IPS-NIHi11 (cell line): ENCODE data around the gene TYW1B.
"Not testable (repeated sequence)": the region's sequence is repeated elsewhere in the genome, so short reads cannot be mapped to it uniquely, and the experiment has no call there.

ENCODE experiments used
- DNase-seq: peaks from one replicate; pipeline ENCODE4 v3.0.0; 2012; ENCODE audit warnings: mixed read lengths, low spot score

The TYW1B gene

DNA sequence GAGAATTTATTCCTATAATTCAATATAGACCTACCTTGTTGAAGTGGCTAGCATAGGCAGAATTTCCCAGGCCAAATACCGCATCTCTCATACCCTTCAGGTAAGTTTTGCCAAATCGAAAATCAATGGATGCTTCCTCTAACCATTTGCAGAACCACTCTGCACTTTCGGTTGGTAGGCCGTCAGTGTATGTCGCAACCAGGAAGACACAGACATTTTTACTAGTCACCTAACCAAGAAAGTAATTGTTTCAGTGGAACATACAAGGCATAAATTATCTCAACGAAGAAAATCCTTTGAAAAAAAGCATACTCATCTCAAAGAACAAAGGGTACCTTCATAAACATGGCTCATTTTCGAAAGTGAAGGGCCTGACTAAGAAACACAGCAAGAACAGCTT is 17.6 kb downstream of the TYW1B start:
- DNase-seq: not testable (repeated sequence)

DNA sequence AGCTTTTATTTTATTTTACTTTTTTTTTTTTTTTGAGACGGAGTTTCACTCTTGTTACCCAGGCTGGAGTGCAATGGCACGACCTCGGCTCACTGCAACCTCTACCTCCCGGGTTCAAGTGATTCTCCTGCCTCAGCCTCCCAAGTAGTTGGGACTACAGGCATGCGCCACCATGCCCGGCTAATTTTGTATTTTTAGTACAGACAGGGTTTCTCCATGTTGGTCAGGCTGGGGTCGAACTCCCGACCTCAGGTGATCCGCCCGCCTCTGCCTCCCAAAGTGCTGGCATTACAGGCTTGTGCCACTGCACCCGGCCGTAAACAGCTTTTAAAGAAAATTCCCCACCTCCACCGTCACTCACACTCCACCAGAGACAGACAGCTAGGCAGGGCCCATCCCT is 19.5 kb downstream of the TYW1B start:
- not testable (repeated sequence) for DNase-seq

DNA sequence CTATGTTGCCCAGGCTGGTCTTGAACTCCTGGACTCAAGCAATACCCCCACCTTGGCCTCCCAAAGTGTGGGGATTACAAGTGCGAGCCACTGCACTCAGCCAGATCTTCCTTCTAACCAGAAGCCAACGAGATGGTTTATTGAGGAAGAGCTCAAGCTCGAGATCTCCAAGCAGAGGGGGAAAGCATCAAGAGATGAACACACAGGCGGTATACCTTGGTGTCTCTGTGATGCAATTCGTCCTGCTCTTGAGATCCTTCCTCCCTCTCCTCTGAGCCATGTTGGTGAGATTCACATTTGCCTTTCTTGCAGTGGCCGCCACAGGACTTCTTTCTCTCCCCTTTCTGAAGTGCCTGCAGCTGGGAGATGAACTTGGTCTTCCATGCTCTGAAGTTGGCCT is 21.1 kb downstream of the TYW1B start:
- not testable (repeated sequence) for DNase-seq

DNA sequence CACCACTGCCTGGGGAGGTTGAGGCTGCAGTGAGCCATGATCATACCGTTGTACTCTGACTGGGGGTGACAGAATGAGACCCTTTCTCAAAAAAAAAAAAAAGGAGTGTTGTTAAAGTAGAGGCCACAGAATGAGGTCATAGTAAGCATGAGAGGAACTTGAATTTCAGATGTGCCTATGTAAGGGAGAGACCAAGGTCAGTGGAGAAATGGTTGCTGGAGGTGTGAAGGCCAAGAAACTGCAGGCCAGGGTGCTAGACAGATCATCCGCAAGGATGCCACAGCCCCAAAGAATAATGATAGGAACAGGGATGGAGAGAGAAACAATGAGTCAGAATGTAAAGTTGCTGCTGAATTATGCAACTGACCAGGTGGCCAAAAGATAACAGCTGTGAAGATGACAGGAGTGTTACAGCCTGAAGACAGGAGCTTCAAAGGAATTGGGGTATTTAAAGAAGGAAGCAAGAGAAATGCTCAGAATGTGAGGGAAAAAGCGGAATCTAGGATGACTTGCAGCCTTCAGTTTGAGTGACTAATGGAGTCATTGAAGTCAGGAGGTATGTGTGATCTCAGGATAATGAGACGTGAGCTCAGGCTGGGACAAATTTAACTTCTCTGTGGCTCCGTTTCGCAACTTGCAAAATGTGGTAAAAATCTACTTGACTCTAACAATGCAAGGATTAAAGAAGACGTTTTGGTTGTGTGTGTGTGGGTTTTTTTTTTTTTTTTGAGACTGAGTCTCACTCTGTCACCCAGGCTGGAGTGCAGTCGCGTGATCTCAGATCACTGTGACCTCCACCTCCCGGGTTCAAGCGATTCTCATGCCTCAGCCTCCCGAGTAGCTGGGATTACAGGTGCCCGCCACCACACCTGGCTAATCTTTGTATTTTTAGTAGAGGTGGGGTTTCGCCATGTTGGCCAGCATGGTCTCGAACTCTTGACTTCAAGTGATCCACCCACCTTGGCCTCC is 22.2 kb downstream of the TYW1B start:
- no peak for DNase-seq

DNA sequence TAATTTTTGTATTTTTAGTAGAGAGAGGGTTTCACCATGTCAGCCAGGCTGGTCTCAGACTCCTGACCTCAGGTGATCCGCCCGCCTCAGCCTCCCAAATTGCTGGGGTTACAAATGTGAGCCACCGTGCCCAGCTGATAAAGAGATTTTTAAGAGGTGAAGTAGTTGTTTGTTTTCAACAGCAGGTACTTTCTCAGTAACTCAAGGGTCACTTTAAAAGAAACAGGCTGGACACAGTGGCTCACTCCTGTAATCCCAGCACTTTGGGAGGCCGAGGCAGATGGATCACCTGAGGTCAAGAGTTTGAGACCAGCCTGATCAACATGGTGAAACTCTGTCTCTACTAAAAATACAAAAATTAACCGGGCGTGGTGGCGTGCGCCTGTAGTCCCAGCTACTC is 24.2 kb downstream of the TYW1B start:
- not testable (repeated sequence) for DNase-seq

DNA sequence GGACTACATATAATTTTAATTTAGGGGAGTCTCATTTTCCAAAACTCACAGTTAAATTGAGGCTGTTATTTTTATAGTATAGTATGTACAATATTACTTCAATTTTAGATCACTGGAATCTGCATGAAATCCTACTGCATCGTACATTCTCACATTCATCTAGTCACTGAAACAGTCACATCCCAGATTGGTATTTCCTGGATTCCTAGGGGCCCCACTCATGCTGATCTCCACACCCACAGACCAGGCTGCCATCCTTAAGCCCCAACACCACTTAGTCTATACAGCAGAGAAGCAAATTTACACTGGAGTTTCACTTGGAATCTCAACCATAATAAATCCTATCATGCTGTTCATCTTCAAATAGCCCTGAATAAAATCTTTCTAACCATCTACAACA is 26.4 kb downstream of the TYW1B start:
- not testable (repeated sequence) for DNase-seq

DNA sequence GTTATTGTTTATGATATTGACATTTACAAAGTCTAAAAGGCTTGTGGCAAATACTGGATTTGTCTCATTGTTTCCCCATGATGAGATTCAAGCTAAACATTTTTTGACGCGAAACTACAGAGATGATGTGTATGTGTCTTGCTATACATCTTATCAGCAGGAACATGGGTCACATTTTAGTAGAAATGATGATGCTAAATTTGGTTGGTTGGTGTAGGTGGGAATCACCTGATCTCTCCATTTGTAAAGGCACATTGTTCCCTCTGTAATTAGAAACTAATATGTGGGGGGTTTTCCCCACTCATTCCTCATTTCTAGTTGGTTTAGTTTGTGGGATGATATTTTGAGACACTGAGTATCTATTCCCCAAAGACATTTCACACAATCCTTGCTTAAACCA is 32.6 kb downstream of the TYW1B start:
- not testable (repeated sequence) for DNase-seq

DNA sequence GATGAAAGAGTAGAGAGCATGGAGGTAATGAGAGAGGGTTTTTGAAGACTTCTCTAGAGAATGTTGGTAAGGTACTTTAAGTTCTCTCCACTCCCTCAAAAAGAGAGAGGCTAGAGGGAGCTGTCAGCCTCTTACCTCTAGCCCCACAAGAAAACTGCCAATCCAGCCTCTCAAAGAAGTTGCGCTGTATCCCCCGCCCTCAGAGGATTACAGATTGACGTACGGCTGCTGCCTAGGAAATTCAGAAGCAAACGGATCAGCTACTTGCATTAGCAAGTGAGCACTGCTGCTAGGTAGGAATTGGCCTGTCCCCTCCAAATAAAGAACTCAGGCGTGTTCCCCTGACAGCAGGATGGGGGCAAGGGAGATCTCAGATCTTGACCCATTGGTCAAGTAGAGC is 34.2 kb downstream of the TYW1B start:
- DNase-seq: no peak

DNA sequence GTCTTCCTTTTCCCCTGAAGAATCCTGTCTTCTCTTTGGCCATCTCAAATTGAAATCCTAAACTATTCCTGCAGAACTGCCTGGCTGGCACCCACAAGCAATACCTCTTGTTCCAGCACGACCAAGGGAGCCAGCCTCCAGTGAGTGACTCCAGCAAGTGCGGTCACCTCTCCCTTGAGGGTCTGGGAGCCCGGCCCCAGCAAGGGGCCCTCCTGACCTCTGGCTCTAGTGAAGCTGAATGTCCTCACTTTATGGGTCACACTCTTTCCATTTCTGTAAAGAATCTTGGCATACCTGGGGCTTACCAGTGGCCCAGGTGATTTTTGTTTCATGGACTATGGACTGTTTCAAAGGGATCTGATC is 37.3 kb downstream of the TYW1B start:
- not testable (repeated sequence) for DNase-seq

DNA sequence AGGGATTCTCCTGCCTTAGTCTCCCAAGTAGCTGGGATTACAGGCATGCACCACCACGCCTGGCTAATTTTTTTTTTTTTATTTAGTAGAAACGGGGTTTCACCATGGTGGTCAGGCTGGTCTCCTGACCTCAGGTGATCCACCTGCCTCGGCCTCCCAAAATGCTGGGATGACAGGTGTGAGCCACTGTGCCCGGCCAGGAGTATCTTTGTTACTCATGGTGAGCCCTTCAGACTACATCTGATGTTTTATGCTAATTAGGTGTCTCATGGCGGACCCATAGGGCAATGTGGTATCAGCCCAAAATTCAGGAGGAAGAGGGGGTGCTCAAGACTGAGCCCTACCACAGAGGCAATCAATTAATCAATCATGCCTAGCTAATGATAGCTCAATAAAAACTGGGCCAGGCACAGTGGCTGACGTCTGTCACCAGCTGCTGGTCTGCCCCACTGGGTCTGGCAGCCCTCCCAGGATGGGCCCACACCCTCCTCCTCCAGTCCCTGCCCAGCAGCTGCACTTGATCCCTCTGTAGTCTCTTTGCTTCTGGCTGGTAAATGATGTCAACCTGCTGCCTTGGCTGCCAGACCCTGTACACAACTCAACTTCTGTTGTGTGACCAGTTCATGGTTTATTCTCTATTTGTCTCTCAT is 37.8 kb downstream of the TYW1B start:
- not testable (repeated sequence) for DNase-seq

DNA sequence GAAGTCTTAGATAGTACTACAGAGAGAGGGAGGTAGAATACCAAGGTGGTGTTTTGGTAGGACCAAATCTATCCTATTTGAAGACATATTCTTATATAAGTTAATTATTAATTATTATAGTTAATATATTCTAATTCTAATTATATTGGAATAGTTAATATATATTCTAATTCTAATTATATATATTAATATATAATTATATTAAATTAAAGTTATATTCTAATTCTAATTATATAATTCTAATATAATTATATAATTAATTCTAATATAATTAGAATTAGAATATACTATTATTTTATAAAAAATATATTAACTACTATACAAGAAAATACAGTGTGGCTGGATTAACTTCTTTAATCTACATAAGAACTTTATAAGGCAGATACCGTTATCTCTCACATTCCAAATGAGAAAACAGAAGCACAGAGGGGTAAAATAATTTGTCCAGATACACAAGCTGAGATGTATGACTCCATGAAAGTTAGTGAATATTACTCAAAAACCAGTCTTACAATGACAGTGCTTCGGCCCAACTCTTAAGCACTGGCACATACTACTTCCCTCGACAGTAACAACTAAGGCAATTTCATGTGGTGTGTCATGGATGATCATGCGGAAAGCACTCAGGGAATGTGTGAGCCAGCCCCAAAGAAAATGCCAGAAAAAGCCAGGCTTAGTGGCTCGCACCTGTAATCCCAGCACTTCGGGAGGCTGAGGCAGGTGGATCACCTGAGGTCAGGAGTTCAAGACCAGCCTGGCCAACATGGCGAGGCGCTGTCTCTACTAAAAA is 42.6 kb downstream of the TYW1B start:
- no peak for DNase-seq

DNA sequence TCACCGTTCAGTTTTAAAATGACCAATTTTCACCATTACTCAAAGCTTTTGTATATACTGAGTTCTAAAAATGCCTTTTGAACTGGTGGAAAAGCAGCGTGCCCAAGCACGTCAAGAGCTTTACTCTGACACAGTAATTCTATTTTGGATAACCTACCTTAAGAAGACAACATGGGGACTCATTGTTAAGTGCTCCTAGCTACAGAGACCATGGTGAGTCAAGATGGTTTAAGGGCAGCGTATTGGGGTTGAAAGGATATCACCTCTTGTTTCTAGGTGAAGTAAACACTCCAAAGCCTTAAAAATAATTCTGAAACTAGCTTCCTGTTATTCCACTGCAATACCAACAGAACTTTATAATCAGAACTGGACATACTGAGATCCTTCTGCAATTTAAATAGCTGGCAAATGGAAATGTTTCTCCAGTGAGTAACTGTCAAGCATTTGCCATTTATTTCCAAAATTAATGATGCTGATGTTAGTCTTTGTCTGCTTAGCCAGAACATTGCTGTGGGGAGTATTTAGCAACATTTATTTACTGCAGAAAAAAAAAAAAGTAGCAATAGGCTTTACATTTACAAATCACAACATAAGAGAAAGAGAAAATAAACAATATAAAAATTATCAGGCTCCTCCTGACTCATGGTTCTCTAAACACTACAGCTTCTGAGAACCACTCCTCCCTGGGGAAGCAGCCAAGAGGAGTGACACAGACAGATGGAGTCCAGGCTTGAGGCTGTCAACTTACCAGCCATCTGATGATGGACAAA is 44.2 kb downstream of the TYW1B start:
- DNase-seq: not testable (repeated sequence)

DNA sequence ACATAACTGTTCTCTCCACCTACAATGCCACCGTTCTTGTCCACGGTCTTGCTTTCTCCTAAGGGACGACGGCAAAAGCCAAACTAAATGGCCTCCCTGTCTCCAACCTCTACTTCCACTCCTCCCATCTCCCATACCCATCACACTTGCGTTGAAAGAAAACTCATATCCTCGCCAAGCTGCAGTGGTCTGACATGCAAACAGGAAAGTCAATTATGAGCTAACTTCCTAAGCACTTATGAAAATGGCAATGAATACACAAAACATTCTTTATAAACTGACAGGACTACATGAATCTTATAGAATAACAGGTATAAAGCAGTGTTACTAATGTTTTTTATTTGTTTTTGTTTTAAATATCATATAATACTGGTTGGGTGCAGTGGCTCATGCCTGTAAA is 46.4 kb downstream of the TYW1B start:
- DNase-seq: no peak

DNA sequence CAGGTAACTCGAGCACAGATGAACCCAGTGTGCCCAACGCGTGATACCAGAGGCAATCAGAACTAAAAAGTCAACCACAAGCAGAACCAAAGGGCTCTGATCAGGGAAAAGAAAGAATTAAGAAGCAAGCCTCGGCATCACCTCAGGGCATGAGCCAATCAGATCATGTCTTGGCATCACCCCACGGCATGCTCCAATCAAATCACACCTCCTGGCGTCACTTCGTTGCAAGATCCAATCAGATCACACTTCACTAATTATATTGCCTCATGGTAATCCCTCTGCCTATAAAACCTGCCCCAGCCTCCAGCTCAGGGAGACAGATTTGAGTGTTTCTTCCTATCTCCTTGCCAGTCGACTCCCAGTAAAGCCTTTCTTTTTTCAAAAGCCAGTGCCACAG is 46.8 kb downstream of the TYW1B start:
- DNase-seq: no peak

DNA sequence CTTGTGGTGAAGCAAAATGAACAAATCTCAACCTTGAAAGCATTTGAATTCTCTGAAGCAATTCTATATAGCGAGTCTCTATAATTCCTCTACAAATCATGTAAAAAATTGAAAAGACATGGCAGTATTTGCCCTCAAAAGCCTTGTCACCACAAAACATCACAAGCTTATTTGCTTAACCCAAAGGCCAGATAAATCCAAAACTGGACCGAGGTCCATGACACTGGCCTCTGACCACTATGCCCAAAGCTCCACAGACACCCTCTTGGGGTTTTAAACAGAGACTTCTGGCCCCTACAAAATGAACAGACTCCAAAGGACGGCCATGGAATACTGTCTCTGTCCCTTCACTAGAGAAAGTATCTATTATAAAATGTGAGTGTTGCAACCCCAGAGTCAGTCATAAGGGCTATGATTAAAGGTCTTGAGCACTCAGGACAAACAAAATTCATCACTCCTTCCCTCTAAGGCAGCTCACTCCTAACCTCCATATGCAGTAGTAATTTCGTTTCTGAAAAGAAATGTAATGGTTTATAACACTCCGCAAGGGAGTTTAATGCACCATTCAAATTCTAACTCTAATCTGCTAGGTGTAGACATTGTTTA is 47.6 kb downstream of the TYW1B start:
- DNase-seq: not testable (repeated sequence)

DNA sequence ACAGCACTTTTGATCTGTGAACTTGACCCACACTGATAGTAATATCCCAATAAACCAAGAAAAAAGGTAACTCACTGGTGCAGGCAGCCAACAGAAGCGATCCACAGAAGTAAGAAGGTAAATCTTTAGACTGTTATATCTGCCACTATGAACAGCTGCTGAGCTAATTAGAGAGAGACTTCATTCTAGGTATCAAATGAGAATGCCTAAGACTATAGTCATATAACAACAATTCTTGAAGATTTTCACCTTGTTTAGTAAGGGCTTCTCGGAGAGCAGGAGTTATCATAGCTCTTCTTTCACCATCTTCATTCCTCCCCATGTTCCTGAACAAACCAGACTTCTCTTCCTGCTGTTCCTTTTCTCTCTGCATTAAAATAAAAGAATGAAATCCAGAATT is 50.8 kb downstream of the TYW1B start:
- not testable (repeated sequence) for DNase-seq

DNA sequence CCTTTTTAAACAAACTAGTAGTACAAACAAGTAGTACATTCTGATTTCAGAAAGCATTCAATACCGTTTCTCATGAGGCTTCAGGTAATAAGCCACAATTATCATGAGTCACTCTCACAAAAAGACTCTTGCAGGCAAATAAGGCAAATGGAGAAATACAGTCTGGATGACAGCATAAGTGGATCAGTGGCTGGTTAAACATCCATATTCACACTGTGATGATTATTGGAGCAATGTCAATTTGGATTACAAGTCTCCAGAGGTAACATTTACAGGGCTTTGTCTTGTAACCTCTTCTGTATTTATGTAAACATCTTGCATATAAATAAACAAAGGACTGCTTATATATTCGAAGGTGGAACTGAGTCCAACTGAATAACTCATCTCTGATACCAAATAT is 55.4 kb downstream of the TYW1B start:
- DNase-seq: not testable (repeated sequence)

DNA sequence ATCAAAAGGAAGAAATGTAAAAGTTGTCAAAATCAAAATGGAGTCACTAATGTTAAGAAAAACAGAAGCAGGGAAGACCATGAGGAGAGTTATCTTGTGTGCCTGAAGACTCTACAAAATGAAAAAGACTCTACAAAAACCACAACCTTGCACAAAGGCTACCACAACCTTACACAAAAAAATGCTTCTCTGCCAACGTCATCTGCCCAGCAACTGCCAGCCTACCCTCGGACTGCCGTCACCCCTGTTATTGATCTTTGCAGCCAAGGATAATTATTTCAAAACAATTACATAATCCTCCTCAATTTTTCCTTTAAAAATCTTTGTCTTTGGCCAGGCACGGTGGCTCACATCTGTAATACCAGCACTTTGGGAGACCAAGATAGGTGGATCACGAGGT is 61.0 kb downstream of the TYW1B start:
- DNase-seq: not testable (repeated sequence)

DNA sequence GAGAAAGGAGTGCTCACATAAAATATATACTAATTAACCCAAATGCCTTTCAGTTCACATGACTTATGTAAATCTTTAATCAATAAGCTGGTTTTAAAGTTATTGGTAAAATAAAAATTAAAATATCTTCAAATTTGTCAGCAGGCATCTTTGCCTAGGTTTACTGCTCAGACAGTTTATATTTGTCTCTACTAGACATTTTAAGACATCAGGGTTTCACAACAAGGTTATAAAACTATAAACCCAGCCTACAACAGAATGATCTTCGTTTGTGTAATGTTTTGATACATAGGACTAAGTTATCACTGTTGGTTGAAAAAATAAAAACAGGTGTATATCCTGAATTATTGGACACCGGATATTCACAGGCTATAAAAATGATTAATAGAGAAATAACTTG is 67.4 kb downstream of the TYW1B start:
- no peak for DNase-seq

DNA sequence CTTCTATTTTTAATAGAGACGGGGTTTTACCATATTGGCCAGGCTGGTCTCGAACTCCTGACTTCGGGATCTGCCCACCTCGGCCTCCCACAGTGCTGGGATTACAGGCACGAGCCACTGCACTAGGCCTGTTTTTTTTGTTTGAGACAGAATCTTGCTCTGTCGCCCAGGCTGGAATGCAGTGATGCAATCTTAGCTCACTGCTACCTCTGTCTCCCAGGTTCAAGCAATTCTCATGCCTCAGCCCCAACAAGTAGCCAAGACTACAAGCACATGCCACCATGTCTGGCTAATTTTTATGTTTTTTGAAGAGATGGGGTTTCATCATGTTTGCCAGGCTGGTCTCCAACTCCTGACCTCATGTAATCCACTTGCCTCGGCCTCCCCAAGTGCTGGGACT is 73.7 kb downstream of the TYW1B start:
- DNase-seq: no peak

DNA sequence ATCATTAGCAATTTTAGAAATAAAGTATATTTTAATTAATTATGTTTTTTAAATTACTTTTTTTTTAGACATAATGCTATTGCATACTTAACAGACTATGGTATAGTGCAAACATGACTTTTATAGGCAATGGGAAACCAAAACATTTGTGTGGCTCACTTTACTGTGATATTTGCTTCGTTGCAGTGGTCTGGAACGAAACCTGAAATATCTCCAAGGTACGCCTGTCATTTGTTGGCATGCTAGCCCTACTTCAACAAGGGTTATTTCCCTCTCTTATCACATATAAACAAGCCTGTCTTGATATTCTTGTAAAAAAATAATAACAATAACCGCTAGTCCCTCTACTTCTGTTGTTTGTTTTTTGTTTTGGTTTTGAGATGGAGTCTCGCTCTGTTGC is 74.2 kb downstream of the TYW1B start:
- no peak for DNase-seq
